B cell (primary cell): Measurements from ENCODE around the gene GADD45A. TPM values are rescaled to one million over a fixed set of nuclear protein-coding genes. Genes with fewer than 3 reads are reported as not detected.

Experiments
- ATAC-seq: fragments of 200-7000 bp; cut with Tn5 transposase; one replicate; pipeline ENCODE4 v1.10.0; 2021; ENCODE audit warnings: low read depth, mild to moderate bottlenecking, moderate number of reproducible peaks, moderate library complexity
- CTCF ChIA-PET: fragments of 350-600 bp; sonication (Branson Sonifier 250); formaldehyde crosslinking; loops from one replicate; lab custom pipeline; 2021; ENCODE audit warnings: antibody characterized with exemption, inconsistent platforms; lab: Charles Lee
- POLR2A ChIA-PET: fragments of 350-600 bp; sonication (Branson Sonifier 250); formaldehyde crosslinking; loops from one replicate; lab custom pipeline; 2021; ENCODE audit warnings: antibody characterized with exemption; lab: Charles Lee
- DNase-seq: peaks from one replicate; pipeline ENCODE4 v3.0.0; 2013
- H2AFZ ChIP-seq: 2 replicates; pipeline ENCODE4 v1.6.1; 2012; ENCODE audit warnings: mild to moderate bottlenecking, low read depth, low read length; ENCODE audit not compliant: insufficient read depth, poor library complexity, severe bottlenecking
- H3K27ac ChIP-seq, 2 donors: 1 replicate in 1 of 2; 2 replicates in 1 of 2; pipeline ENCODE4 v1.5.1; 2012 to 2013; ENCODE audit warnings: low read length in 2 of 2, mild to moderate bottlenecking in 2 of 2, moderate library complexity in 1 of 2
- H3K27me3 ChIP-seq, 4 experiments: fragments of 200-600 bp in 1 of 4; sonication (generic) in 1 of 4; replicated peaks in 1 of 4; 1 replicate in 2 of 4; 2 replicates in 2 of 4; pipeline versions ENCODE4 v1.6.1 to v1.7.0; 2013 to 2016; ENCODE audit warnings: low read length in 3 of 4, mild to moderate bottlenecking in 2 of 4, mixed read lengths in 1 of 4, moderate library complexity in 1 of 4; ENCODE audit not compliant: insufficient read depth in 4 of 4, control insufficient read depth in 3 of 4; ENCODE audit errors: control extremely low read depth in 1 of 4
- H3K36me3 ChIP-seq, 2 experiments: replicated peaks in 1 of 2; 1 replicate in 1 of 2; 2 replicates in 1 of 2; pipeline versions ENCODE4 v1.6.1 to v1.7.1; 2013; ENCODE audit warnings: low read length in 1 of 2; ENCODE audit not compliant: insufficient read depth in 2 of 2, control insufficient read depth in 1 of 2; ENCODE audit errors: control extremely low read depth in 1 of 2, extremely low read depth in 1 of 2
- H3K4me1 ChIP-seq, 2 donors: fragments of 200-600 bp in 1 of 2; sonication (generic) in 1 of 2; 1 replicate in 1 of 2; 2 replicates in 1 of 2; pipeline versions ENCODE4 v1.5.1 to v1.6.1; 2013 to 2017; ENCODE audit warnings: low read length in 2 of 2; ENCODE audit not compliant: control insufficient read depth in 2 of 2, insufficient read depth in 2 of 2
- H3K4me2 ChIP-seq: replicated peaks from 2 replicates; pipeline ENCODE3; 2012; ENCODE audit warnings: mild to moderate bottlenecking, low read depth, low read length; ENCODE audit not compliant: poor library complexity, severe bottlenecking
- H3K4me3 ChIP-seq, 5 experiments: fragments of 200-600 bp in 1 of 5; sonication (generic) in 1 of 5; 1 replicate in 3 of 5; 2 replicates in 2 of 5; pipeline versions ENCODE4 v1.5.1 to v1.7.0; 2011 to 2016; ENCODE audit warnings: low read length in 4 of 5, mild to moderate bottlenecking in 4 of 5, low read depth in 2 of 5, control low read depth in 1 of 5, moderate library complexity in 1 of 5; ENCODE audit not compliant: insufficient read depth in 1 of 5; ENCODE audit errors: control extremely low read depth in 1 of 5, extremely low read depth in 1 of 5
- H3K79me2 ChIP-seq: fragments of 200-600 bp; sonication (generic); one replicate; pipeline ENCODE4 v1.6.0; 2016; ENCODE audit warnings: low read length; ENCODE audit not compliant: control insufficient read depth, insufficient read depth
- H3K9ac ChIP-seq: fragments of 200-600 bp; sonication (generic); 2 replicates; pipeline ENCODE4 v1.6.1; 2017; ENCODE audit warnings: mild to moderate bottlenecking, low read length, moderate library complexity
- H3K9me3 ChIP-seq, 3 donors: one replicate each; pipeline versions ENCODE4 v1.6.1 to v1.7.1; 2013; ENCODE audit warnings: low read length in 2 of 3; ENCODE audit not compliant: control insufficient read depth in 2 of 3, insufficient read depth in 1 of 3; ENCODE audit errors: control extremely low read depth in 1 of 3
- H4K20me1 ChIP-seq: 2 replicates; pipeline ENCODE4 v1.6.0; 2012; ENCODE audit warnings: mild to moderate bottlenecking, low read length; ENCODE audit not compliant: insufficient read depth, control insufficient read depth, poor library complexity, severe bottlenecking
- H3K27ac Mint-ChIP-seq: one replicate; pipeline ENCODE4 v1.8.0; 2021; ENCODE audit warnings: mixed read lengths
- H3K27me3 Mint-ChIP-seq: one replicate; pipeline ENCODE4 v1.8.0; 2021; ENCODE audit warnings: mixed read lengths
- H3K4me1 Mint-ChIP-seq: one replicate; pipeline ENCODE4 v1.8.0; 2021; ENCODE audit warnings: mixed read lengths
- H3K4me3 Mint-ChIP-seq: one replicate; pipeline ENCODE4 v1.8.0; 2021; ENCODE audit warnings: mixed read lengths
- H3K9me3 Mint-ChIP-seq: one replicate; pipeline ENCODE4 v1.8.0; 2022; ENCODE audit warnings: mixed read lengths; ENCODE audit not compliant: insufficient read depth
- CTCF ChIP-seq: fragments of 200-600 bp; IDR thresholded peaks from one replicate; pipeline ENCODE4 v1.8.0; 2022; ENCODE audit warnings: antibody characterized with exemption, mild to moderate bottlenecking
- EZH2 ChIP-seq: IDR thresholded peaks from 2 replicates; pipeline ENCODE4 v1.6.1; 2012; ENCODE audit warnings: borderline replicate concordance, low read depth, mild to moderate bottlenecking, moderate library complexity, low read length; ENCODE audit not compliant: insufficient read depth, poor library complexity, severe bottlenecking
- WGBS: methylation state at CpG from one replicate; pipeline ENCODE4 v1.1.5; 2013; ENCODE audit warnings: missing lambda C conversion rate; ENCODE audit not compliant: insufficient coverage; 5-methylcytosine and 5-hydroxymethylcytosine counted together
- intact Hi-C: fragments of 100-400 bp; cut with micrococcal nuclease; formaldehyde crosslinking; loops from one replicate; pipeline ENCODE4 v1.10.0; 2022
- polyA plus RNA-seq: library from polyadenylated mRNA; depleted of rRNA; stranded (reverse); fragments of >200 nt; gene quantifications from 2 replicates; pipeline ENCODE4 v1.2.3, GENCODE V29; 2012
- total RNA-seq, 2 donors: library from RNA; stranded (reverse); fragments of 120-200 nt in 1 of 2; gene quantifications; 1 replicate in 1 of 2; 2 replicates in 1 of 2; pipeline versions ENCODE4 v1.2.3 to v1.2.4, GENCODE V29; 2013 to 2022

GADD45A gene
- total and polyA plus RNA-seq, 2 donors (not counting 1 experiment from before 2014, with no cell fraction given), result 11.6 to 21.1 TPM

GRCh38 chr1:67674260-67675011 is 10.6 kb upstream of the GADD45A start:
- Histone ChIP-seq H3K36me3 (no peaks in the 10 kb centered on the region), H2AFZ (peak overlapping the region; percentile 18), H3K4me1 (no peaks in the 10 kb centered on the region), H4K20me1 (no peaks in the 10 kb centered on the region), H3K4me3 (no peak overlapping the region), H3K79me2 (no peaks in the 10 kb centered on the region), H3K4me2 (no peak overlapping the region), H3K9ac (no peak overlapping the region), H3K27ac (no peak overlapping the region), H3K9me3 (no peaks in the 10 kb centered on the region), H3K27me3 (peaks cover 0 to 9% (median 2%) of the 10 kb centered on the region in 4 experiments)
- ChIA-PET POLR2A (no interaction called here), CTCF (interaction anchor here (0.8 kb wide), 1 partner anchor 9 kb away, joined by 3 read pairs; no protein-coding TSS in a partner anchor)
- no peak overlapping the region for H3K27ac Mint-ChIP-seq
- no peak for DNase-seq
- H3K9me3 Mint-ChIP-seq, result no peaks in the 10 kb centered on the region
- no peak for ATAC-seq
- WGBS, result 0% methylated on average over 2 of the region's 4 CpGs
- TF ChIP-seq EZH2 (no peak), CTCF (no peak)
- intact Hi-C loops, result no loop called here
- H3K4me1 Mint-ChIP-seq, result peaks cover 2% of the 10 kb centered on the region
- no peak overlapping the region for H3K4me3 Mint-ChIP-seq
- peaks cover 31% of the 10 kb centered on the region for H3K27me3 Mint-ChIP-seq

GRCh38 chr1:67675800-67676199 is 9.2 kb upstream of the GADD45A start:
- Histone ChIP-seq H3K4me1 (no peaks in the 10 kb centered on the region), H3K9me3 (no peaks in the 10 kb centered on the region), H3K27ac (no peak overlapping the region), H3K79me2 (no peaks in the 10 kb centered on the region), H3K27me3 (peaks cover 0 to 4% (median under 1%) of the 10 kb centered on the region in 4 experiments), H3K4me3 (no peak overlapping the region), H3K4me2 (no peak overlapping the region), H3K36me3 (no peaks in the 10 kb centered on the region), H4K20me1 (no peaks in the 10 kb centered on the region), H3K9ac (no peak overlapping the region), H2AFZ (no peak overlapping the region)
- POLR2A ChIA-PET, result no interaction called here
- H3K9me3 Mint-ChIP-seq, result no peaks in the 10 kb centered on the region
- no peak for DNase-seq
- TF ChIP-seq EZH2, result no peak
- TF ChIP-seq CTCF, result no peak
- no peak overlapping the region for H3K27ac Mint-ChIP-seq
- intact Hi-C loops, result no loop called here
- H3K27me3 Mint-ChIP-seq, result peaks cover 27% of the 10 kb centered on the region
- CTCF ChIA-PET, result interaction anchor here (1.2 kb wide), 1 partner anchor 90 kb away, joined by 3 read pairs; no protein-coding TSS in a partner anchor
- H3K4me1 Mint-ChIP-seq, result peaks cover 2% of the 10 kb centered on the region
- no peak overlapping the region for H3K4me3 Mint-ChIP-seq
- ATAC-seq, result no peak
- 80% methylated on average over 1 of the region's 2 CpGs for WGBS
